Measurements from ENCODE around the gene RWDD1.

Gene RWDD1

GRCh38 chr6:116529466-116530290, 41.6 kb upstream of the RWDD1 start:
- no peaks in the 10 kb centered on the region for H3K27me3 ChIP-seq (replicated peaks; ENCODE audit: control insufficient read depth, insufficient read depth, low read length)
- H3K36me3 ChIP-seq (ENCODE audit: control insufficient read depth, insufficient read depth, low read length) = no peaks in the 10 kb centered on the region
- no peak for DNase-seq (ENCODE audit: extremely low read depth, insufficient read length)
- no peak overlapping the region for H3K4me3 ChIP-seq (replicated peaks; ENCODE audit: low read depth, low read length)
- TF ChIP-seq, protein P1, sequence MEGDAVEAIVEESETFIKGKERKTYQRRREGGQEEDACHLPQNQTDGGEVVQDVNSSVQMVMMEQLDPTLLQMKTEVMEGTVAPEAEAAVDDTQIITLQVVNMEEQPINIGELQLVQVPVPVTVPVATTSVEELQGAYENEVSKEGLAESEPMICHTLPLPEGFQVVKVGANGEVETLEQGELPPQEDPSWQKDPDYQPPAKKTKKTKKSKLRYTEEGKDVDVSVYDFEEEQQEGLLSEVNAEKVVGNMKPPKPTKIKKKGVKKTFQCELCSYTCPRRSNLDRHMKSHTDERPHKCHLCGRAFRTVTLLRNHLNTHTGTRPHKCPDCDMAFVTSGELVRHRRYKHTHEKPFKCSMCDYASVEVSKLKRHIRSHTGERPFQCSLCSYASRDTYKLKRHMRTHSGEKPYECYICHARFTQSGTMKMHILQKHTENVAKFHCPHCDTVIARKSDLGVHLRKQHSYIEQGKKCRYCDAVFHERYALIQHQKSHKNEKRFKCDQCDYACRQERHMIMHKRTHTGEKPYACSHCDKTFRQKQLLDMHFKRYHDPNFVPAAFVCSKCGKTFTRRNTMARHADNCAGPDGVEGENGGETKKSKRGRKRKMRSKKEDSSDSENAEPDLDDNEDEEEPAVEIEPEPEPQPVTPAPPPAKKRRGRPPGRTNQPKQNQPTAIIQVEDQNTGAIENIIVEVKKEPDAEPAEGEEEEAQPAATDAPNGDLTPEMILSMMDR (IDR thresholded peaks at IDR 0.05; ENCODE audit: insufficient read depth, low read length, poor library complexity, severe bottlenecking) = no peak

DNA sequence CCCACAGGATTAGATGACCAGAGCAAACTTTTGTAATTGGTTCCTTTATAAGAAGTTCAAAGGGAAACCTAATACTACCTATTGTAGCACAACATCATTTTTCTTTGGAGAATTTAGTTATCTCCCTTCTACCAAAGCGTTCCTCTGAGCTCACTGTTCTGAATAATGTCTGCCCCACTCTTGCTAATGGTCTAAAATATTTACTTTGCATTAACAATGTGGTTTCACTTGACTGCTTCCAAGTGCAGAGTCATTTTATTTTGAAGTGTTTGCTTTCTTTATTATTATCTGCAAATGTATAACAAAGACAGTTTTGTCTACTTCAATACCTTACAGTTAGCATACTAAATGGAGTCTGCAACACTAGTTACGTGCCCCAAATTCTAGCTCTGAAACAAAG, 40.9 kb upstream of the RWDD1 start:
- Histone ChIP-seq H3K27me3 (replicated peaks; ENCODE audit: control insufficient read depth, insufficient read depth, low read length) (no peaks in the 10 kb centered on the region), H3K36me3 (ENCODE audit: control insufficient read depth, insufficient read depth, low read length) (no peaks in the 10 kb centered on the region), H3K4me3 (replicated peaks; ENCODE audit: low read depth, low read length) (no peak overlapping the region)
- TF ChIP-seq, protein P1 (IDR thresholded peaks at IDR 0.05; ENCODE audit: insufficient read depth, low read length, poor library complexity, severe bottlenecking) = no peak
- no peak for DNase-seq (ENCODE audit: extremely low read depth, insufficient read length)

DNA sequence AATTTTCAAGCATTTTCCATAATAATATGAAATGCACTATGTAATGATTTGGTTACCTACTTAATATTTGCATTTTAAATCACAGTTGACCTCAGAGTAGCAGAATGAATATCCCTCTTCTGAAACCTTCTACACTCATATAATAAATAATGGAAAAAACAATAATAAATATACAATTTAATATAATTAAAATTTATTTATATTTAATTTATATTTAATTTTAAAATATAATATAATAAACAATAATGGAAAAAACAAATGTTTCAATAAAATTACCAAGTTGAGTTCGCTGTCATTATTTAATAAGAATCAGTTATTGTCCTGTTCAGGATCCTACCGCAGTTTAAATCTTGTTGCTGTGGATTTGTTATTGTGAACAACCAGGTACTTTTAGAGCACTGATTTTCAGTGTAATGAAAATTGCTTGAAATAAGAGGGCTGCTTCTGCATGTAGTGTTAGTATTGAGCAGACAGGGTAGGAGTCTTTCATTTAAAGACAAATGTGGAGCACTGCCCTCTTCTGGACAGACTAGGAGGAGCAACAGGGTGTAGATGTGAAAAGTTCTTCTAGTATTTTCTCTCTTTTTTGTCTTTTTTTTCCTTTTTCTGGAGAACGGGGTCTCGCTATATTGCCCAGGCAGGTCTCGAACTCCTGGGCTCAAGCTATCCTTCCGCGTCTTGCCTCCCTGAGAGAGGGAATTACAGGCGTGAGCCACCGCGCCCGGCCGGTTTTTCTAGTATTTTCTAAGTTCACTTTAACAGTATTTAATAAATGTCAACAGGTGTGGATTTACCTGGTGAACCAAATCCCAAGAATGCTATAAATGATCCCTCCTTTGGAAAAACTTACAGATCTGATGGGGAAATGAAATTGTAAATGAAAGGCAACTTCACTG, 39.4 kb upstream of the RWDD1 start:
- H3K4me3 ChIP-seq (replicated peaks; ENCODE audit: low read depth, low read length) = no peak overlapping the region
- TF ChIP-seq, protein P1 (IDR thresholded peaks at IDR 0.05; ENCODE audit: insufficient read depth, low read length, poor library complexity, severe bottlenecking) = peak; percentile 70
- H3K27me3 ChIP-seq (replicated peaks; ENCODE audit: control insufficient read depth, insufficient read depth, low read length) = no peaks in the 10 kb centered on the region
- no peaks in the 10 kb centered on the region for H3K36me3 ChIP-seq (ENCODE audit: control insufficient read depth, insufficient read depth, low read length)
- DNase-seq (ENCODE audit: extremely low read depth, insufficient read length) = peak; percentile 35

DNA sequence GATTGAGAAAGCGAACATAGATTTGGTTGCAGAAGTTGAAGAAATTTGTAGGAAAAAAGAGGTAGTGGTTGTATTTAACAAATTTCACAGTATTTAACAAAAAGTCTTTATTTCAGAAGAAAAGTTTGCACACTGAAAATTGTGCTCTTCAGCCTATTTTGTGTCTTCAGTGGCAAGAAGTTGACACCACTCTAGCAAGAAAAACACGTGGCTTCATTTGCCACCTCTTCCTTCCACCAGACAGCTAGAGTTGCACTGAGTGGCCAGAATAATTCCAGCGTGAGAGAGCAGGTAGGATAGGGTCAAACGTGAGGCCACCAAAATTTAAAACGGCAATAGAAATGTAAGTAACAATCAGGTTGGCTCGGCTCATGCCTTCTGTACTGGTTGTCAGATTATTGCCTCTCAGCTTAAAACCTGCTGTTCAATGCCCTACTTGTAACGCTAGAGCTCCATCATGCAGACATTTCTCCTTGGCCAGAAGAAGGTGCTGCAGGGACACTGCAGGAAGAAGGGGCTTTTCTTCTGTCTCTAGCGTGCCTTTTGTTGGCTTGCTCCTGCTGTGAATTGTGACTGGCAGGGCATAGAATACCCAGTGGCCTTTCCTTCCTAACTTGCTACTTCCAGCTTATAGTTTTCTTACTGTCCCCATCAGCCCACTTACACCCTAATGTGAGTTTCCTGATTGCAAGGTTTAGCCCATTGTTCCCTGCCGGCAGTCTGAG, 37.9 kb upstream of the RWDD1 start:
- Histone ChIP-seq H3K27me3 (replicated peaks; ENCODE audit: control insufficient read depth, insufficient read depth, low read length) (no peaks in the 10 kb centered on the region), H3K4me3 (replicated peaks; ENCODE audit: low read depth, low read length) (no peak overlapping the region), H3K36me3 (ENCODE audit: control insufficient read depth, insufficient read depth, low read length) (no peaks in the 10 kb centered on the region)
- DNase-seq (ENCODE audit: extremely low read depth, insufficient read length) = no peak
- TF ChIP-seq, protein P1 (IDR thresholded peaks at IDR 0.05; ENCODE audit: insufficient read depth, low read length, poor library complexity, severe bottlenecking) = no peak

DNA sequence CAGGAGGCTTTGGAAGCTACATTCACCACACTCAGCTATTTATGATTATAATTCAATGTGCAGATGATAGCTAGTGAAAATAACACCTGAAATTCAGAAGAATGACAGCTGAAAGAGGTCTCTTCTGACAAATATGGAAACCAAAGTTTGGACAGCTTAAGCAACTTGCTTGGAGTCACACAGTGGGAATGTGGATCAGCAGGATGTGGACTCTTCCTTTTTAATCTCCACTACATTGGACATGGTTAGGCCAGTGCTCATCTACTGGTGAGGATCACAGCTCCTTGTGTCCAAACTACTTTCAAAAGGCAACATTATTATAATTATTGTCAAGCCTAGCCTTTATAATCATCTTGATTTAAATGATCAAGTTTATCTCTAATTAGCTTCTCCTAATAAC, 36.2 kb upstream of the RWDD1 start:
- H3K27me3 ChIP-seq (replicated peaks; ENCODE audit: control insufficient read depth, insufficient read depth, low read length) = no peaks in the 10 kb centered on the region
- no peak for DNase-seq (ENCODE audit: extremely low read depth, insufficient read length)
- no peaks in the 10 kb centered on the region for H3K36me3 ChIP-seq (ENCODE audit: control insufficient read depth, insufficient read depth, low read length)
- no peak overlapping the region for H3K4me3 ChIP-seq (replicated peaks; ENCODE audit: low read depth, low read length)
- TF ChIP-seq, protein P1 (IDR thresholded peaks at IDR 0.05; ENCODE audit: insufficient read depth, low read length, poor library complexity, severe bottlenecking) = no peak
